Measurements from ENCODE around the gene NCK2. TPM values are rescaled to one million over a fixed set of nuclear protein-coding genes. Genes with fewer than 3 reads are reported as not detected.

The NCK2 gene
- total and polyA plus RNA-seq, 9 of the 15 experiments (the other 6 are each of a cell fraction or from before 2014, with no cell fraction given): 0.90 to 27.9 (median 15.9) TPM

- TF ChIP-seq CXXC5 (CRISPR knock-in tag; IDR thresholded peaks at IDR 0.05) (no peak; the same call in 1 of the 2 replicates), NR2C2 (CRISPR knock-in tag; IDR thresholded peaks at IDR 0.05) (no peak), NR2C2 (tag; IDR thresholded peaks at IDR 0.05) (peak; percentile 56; the same call in 1 of the 2 replicates), CBFB (CRISPR knock-in tag; IDR thresholded peaks at IDR 0.05) (no peak), MEIS2 (IDR thresholded peaks at IDR 0.05; ENCODE audit: partially characterized antibody) (no peak), ZNF354B (CRISPR knock-in tag; IDR thresholded peaks at IDR 0.05) (no peak), CTBP1 (IDR thresholded peaks at IDR 0.05; ENCODE audit: borderline replicate concordance) (peak; percentile 42; the same call in 1 of the 2 replicates), CREBBP (IDR thresholded peaks at IDR 0.05; ENCODE audit: low read depth, low read length) (no peak), PRPF4 (IDR thresholded peaks at IDR 0.05; ENCODE audit: insufficient read depth, low read depth, low read length, poor library complexity, severe bottlenecking) (no peak), MECOM (CRISPR knock-in tag; IDR thresholded peaks at IDR 0.05) (no peak), PHTF2 (CRISPR knock-in tag; IDR thresholded peaks at IDR 0.05) (no peak), EZH2 (IDR thresholded peaks at IDR 0.05; ENCODE audit: borderline replicate concordance, low read depth, low read length) (no peak), C11orf30 (IDR thresholded peaks at IDR 0.05; ENCODE audit: low read depth) (no peak), RBM22 (IDR thresholded peaks at IDR 0.05; ENCODE audit: low read depth, low read length, poor library complexity, severe bottlenecking) (no peak), ZNF668 (CRISPR knock-in tag; IDR thresholded peaks at IDR 0.05) (no peak), FUS (optimal IDR thresholded peaks at IDR 0.05; ENCODE audit: low read depth, low read length) (no peak), HDAC2 (IDR thresholded peaks at IDR 0.05) (no peak)
- TF ChIP-seq, protein P1, sequence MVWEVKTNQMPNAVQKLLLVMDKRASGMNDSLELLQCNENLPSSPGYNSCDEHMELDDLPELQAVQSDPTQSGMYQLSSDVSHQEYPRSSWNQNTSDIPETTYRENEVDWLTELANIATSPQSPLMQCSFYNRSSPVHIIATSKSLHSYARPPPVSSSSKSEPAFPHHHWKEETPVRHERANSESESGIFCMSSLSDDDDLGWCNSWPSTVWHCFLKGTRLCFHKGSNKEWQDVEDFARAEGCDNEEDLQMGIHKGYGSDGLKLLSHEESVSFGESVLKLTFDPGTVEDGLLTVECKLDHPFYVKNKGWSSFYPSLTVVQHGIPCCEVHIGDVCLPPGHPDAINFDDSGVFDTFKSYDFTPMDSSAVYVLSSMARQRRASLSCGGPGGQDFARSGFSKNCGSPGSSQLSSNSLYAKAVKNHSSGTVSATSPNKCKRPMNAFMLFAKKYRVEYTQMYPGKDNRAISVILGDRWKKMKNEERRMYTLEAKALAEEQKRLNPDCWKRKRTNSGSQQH (CRISPR knock-in tag; IDR thresholded peaks at IDR 0.05): peak; percentile 74; the same call in 1 of the 2 replicates
- TF ChIP-seq, protein P2, sequence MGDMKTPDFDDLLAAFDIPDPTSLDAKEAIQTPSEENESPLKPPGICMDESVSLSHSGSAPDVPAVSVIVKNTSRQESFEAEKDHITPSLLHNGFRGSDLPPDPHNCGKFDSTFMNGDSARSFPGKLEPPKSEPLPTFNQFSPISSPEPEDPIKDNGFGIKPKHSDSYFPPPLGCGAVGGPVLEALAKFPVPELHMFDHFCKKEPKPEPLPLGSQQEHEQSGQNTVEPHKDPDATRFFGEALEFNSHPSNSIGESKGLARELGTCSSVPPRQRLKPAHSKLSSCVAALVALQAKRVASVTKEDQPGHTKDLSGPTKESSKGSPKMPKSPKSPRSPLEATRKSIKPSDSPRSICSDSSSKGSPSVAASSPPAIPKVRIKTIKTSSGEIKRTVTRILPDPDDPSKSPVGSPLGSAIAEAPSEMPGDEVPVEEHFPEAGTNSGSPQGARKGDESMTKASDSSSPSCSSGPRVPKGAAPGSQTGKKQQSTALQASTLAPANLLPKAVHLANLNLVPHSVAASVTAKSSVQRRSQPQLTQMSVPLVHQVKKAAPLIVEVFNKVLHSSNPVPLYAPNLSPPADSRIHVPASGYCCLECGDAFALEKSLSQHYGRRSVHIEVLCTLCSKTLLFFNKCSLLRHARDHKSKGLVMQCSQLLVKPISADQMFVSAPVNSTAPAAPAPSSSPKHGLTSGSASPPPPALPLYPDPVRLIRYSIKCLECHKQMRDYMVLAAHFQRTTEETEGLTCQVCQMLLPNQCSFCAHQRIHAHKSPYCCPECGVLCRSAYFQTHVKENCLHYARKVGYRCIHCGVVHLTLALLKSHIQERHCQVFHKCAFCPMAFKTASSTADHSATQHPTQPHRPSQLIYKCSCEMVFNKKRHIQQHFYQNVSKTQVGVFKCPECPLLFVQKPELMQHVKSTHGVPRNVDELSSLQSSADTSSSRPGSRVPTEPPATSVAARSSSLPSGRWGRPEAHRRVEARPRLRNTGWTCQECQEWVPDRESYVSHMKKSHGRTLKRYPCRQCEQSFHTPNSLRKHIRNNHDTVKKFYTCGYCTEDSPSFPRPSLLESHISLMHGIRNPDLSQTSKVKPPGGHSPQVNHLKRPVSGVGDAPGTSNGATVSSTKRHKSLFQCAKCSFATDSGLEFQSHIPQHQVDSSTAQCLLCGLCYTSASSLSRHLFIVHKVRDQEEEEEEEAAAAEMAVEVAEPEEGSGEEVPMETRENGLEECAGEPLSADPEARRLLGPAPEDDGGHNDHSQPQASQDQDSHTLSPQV (IDR thresholded peaks at IDR 0.05): peak; percentile 76
- TF ChIP-seq, protein P3, sequence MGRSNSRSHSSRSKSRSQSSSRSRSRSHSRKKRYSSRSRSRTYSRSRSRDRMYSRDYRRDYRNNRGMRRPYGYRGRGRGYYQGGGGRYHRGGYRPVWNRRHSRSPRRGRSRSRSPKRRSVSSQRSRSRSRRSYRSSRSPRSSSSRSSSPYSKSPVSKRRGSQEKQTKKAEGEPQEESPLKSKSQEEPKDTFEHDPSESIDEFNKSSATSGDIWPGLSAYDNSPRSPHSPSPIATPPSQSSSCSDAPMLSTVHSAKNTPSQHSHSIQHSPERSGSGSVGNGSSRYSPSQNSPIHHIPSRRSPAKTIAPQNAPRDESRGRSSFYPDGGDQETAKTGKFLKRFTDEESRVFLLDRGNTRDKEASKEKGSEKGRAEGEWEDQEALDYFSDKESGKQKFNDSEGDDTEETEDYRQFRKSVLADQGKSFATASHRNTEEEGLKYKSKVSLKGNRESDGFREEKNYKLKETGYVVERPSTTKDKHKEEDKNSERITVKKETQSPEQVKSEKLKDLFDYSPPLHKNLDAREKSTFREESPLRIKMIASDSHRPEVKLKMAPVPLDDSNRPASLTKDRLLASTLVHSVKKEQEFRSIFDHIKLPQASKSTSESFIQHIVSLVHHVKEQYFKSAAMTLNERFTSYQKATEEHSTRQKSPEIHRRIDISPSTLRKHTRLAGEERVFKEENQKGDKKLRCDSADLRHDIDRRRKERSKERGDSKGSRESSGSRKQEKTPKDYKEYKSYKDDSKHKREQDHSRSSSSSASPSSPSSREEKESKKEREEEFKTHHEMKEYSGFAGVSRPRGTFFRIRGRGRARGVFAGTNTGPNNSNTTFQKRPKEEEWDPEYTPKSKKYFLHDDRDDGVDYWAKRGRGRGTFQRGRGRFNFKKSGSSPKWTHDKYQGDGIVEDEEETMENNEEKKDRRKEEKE (IDR thresholded peaks at IDR 0.05; ENCODE audit: borderline replicate concordance in 1 of 2, control insufficient read depth in 1 of 2, low read depth in 2 of 2, low read length in 1 of 2): no peak
Measured at GRCh38 chr2:105797298-105797819, 52.6 kb downstream of the NCK2 start (continued).

Data from K562 (cell line).